ENCODE results near the gene FGF19. TPM values are rescaled to one million over a fixed set of nuclear protein-coding genes. Genes with fewer than 3 reads are reported as not detected.
A peak's percentile ranks its signal among the peaks of the same experiment; 100 is the strongest.

The FGF19 gene
- total and polyA plus RNA-seq, 2 experiments from 2014 or later = not detected

DNA sequence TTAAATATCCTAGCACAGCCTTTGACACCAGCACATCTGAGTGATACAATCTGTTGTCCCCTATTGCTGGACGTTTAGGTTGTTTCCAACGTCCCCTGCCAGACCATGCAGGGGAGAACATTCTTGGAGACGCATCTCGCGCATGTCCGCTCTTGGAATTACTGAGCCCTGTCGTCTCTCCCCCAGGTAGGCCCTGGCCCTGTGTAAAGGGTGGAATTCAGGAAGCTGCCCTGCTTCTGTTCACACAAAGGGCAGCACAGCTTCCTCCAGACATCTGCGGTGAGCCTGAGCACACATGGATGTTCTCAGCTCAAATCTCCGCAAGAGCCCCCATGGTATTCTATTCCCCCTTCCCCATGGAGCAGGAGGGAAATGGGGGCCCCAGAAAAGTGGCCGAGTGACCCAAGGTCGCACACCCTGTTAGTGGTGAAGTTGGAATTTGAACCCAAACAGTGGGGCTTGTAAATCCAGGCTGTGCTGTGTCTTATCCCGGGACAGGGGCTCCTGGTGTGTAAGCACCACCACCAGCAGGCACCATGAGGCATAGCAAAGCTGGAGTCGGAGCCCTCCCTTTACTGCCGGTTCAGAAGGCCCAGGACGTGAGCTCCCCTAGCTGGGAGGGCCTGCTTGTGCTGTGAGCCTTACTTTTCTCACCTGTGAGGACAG is 5.0 kb upstream of the FGF19 start:
- no peaks in the 10 kb centered on the region for H3K9me3 ChIP-seq (ENCODE audit: low read depth)
- in situ Hi-C loops (cut with MboI) = no loop called here
- H3K4me1 ChIP-seq (ENCODE audit: insufficient read depth) = no peaks in the 10 kb centered on the region
- H3K9me2 ChIP-seq (ENCODE audit: insufficient read depth) = no peaks in the 10 kb centered on the region
- no peak overlapping the region for H3K9ac ChIP-seq
- no peak for TF ChIP-seq EZH2phosphoT487 (IDR thresholded peaks at IDR 0.05; ENCODE audit: insufficient read depth, low read depth)
- TF ChIP-seq EZH2 (IDR thresholded peaks at IDR 0.05; ENCODE audit: insufficient read depth, poor library complexity, severe bottlenecking) = no peak
- no peak overlapping the region for H3K4me3 ChIP-seq
- H3K27ac ChIP-seq = no peak overlapping the region
- DNase-seq = no peak
- 54% methylated on average over 15 of the region's 15 CpGs for WGBS, 2 experiments (ENCODE audit: low coverage in 1 of 2, low lambda C conversion rate in 2 of 2, missing lambda C conversion rate in 2 of 2)
- H4K20me1 ChIP-seq (ENCODE audit: insufficient read depth) = no peaks in the 10 kb centered on the region
- peaks cover 58% of the 10 kb centered on the region for H3K27me3 ChIP-seq (replicated peaks; ENCODE audit: insufficient read depth)
- H3K79me2 ChIP-seq (ENCODE audit: insufficient read depth) = no peaks in the 10 kb centered on the region
- H3F3A ChIP-seq (ENCODE audit: insufficient read depth) = no peaks in the 10 kb centered on the region
- H3K4me2 ChIP-seq (ENCODE audit: unreplicated experiment) = no peak overlapping the region
- no peaks in the 10 kb centered on the region for H3K36me3 ChIP-seq (ENCODE audit: low read depth)
- no peak overlapping the region for H2AFZ ChIP-seq

DNA sequence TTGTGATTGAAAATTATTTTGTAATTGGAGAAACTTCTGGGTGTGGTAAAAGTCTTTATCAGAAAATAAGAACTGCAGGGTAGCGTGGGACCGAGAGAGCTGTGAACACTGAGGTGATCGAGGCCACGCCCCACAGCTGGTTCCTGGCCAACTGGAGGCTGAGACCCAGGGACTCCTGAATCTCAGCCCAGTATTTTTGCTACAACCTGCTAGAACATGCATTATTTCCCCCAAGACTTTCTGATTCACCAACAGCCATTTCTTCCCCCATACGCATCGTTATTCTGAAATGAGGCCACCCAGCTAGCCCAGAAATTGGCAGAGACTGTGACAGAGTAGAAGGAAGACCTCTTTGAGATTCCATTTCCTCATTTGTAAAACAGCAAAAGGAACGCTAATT is 3.4 kb upstream of the FGF19 start:
- Histone ChIP-seq H3F3A (ENCODE audit: insufficient read depth) (no peaks in the 10 kb centered on the region), H3K4me2 (ENCODE audit: unreplicated experiment) (no peak overlapping the region), H2AFZ (no peak overlapping the region), H3K27me3 (replicated peaks; ENCODE audit: insufficient read depth) (peaks cover 73% of the 10 kb centered on the region), H4K20me1 (ENCODE audit: insufficient read depth) (no peaks in the 10 kb centered on the region), H3K9me2 (ENCODE audit: insufficient read depth) (no peaks in the 10 kb centered on the region), H3K79me2 (ENCODE audit: insufficient read depth) (no peaks in the 10 kb centered on the region), H3K4me1 (ENCODE audit: insufficient read depth) (no peaks in the 10 kb centered on the region), H3K4me3 (no peak overlapping the region), H3K36me3 (ENCODE audit: low read depth) (no peaks in the 10 kb centered on the region), H3K27ac (no peak overlapping the region), H3K9ac (no peak overlapping the region), H3K9me3 (ENCODE audit: low read depth) (no peaks in the 10 kb centered on the region)
- TF ChIP-seq EZH2 (IDR thresholded peaks at IDR 0.05; ENCODE audit: insufficient read depth, poor library complexity, severe bottlenecking) (no peak), EZH2phosphoT487 (IDR thresholded peaks at IDR 0.05; ENCODE audit: insufficient read depth, low read depth) (no peak)
- DNase-seq = no peak
- WGBS, 2 experiments (ENCODE audit: low coverage in 1 of 2, low lambda C conversion rate in 2 of 2, missing lambda C conversion rate in 2 of 2) = 37 to 38% methylated on average over 7 of the region's 7 CpGs
- in situ Hi-C loops (cut with MboI) = no loop called here

DNA sequence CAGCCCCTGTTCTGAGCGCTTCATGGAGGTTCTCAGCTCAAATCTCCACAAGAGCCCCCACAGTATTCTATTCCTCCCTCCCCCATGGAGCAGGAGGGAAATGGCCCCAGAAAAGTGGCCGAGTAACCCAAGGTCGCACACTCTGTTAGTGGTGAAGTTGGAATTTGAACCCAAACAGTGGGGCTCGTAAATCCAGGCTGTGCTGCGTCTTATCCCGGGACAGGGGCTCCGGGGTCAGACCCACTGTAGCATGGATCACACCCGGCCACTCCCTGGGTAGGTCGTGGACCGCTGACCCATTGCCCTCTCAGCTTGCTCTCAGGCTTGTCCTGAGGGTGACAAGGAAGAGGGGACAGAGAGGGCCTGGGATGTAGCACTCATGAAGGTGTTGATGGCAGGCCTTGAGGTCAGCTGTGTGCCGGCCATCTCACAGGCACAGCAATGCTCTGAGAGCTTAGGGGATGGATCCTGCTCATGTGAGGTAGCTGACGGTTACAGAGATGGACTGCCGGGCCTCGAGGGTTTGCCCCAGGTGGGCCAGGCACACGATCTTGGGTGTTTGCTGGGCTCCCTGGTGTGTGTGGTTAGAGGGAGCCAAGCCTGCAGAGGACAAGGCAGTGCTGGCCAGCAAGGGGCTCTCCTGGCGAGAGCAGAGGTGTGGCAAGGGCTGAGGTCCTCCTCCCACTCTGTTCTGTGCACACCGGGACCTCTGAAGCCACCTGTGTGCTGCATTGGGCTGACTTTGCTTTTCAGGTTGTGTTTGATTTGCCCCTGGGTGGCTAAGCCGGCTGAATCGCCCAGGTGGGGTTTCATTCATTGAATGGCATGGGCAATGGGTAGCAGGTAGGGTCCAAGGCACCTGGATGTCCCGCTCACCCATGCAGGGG is 2.3 kb upstream of the FGF19 start:
- H3K4me1 ChIP-seq (ENCODE audit: insufficient read depth) = no peaks in the 10 kb centered on the region
- H3K27me3 ChIP-seq (replicated peaks; ENCODE audit: insufficient read depth) = peaks cover 82% of the 10 kb centered on the region
- no peak overlapping the region for H3K9ac ChIP-seq
- no peak for DNase-seq
- in situ Hi-C loops (cut with MboI) = no loop called here
- H2AFZ ChIP-seq = no peak overlapping the region
- TF ChIP-seq EZH2phosphoT487 (IDR thresholded peaks at IDR 0.05; ENCODE audit: insufficient read depth, low read depth) (no peak), EZH2 (IDR thresholded peaks at IDR 0.05; ENCODE audit: insufficient read depth, poor library complexity, severe bottlenecking) (no peak)
- no peak overlapping the region for H3K27ac ChIP-seq
- no peaks in the 10 kb centered on the region for H3K79me2 ChIP-seq (ENCODE audit: insufficient read depth)
- H3K36me3 ChIP-seq (ENCODE audit: low read depth) = no peaks in the 10 kb centered on the region
- no peak overlapping the region for H3K4me3 ChIP-seq
- H3K9me2 ChIP-seq (ENCODE audit: insufficient read depth) = no peaks in the 10 kb centered on the region
- H3F3A ChIP-seq (ENCODE audit: insufficient read depth) = no peaks in the 10 kb centered on the region
- WGBS, 2 experiments (ENCODE audit: low coverage in 1 of 2, low lambda C conversion rate in 2 of 2, missing lambda C conversion rate in 2 of 2) = 24 to 25% methylated on average over 20 of the region's 20 CpGs
- H4K20me1 ChIP-seq (ENCODE audit: insufficient read depth) = no peaks in the 10 kb centered on the region
- H3K4me2 ChIP-seq (ENCODE audit: unreplicated experiment) = no peak overlapping the region
- H3K9me3 ChIP-seq (ENCODE audit: low read depth) = no peaks in the 10 kb centered on the region

DNA sequence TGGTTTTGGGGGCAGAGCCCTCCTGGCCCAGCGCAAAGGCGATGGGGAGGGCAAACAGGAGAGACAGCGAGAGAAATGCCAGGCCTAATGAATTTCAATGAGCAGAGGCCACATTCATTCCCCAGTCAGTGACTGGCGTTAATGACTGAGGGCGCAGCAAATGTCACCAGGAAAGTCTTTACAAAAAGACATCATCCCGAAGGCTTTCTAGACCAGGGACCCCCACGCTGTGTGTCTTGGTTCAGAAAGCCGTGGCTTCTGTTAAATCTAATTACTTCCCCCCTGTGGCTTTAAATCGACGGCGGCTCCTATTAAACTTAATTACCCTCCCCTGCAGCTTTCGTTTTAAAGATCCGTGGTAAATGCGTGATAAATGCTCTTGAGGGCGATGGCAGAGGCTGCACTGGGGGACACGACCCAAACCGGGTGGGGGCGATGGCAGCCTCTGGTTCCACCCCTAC is 1.6 kb upstream of the FGF19 start:
- Histone ChIP-seq H3K79me2 (ENCODE audit: insufficient read depth) (no peaks in the 10 kb centered on the region), H3K36me3 (ENCODE audit: low read depth) (no peaks in the 10 kb centered on the region), H4K20me1 (ENCODE audit: insufficient read depth) (no peaks in the 10 kb centered on the region), H3K4me3 (no peak overlapping the region), H3K9me3 (ENCODE audit: low read depth) (no peaks in the 10 kb centered on the region), H3K4me1 (ENCODE audit: insufficient read depth) (no peaks in the 10 kb centered on the region), H3K27ac (no peak overlapping the region), H3K9me2 (ENCODE audit: insufficient read depth) (no peaks in the 10 kb centered on the region), H3K27me3 (replicated peaks; ENCODE audit: insufficient read depth) (peaks cover 90% of the 10 kb centered on the region), H2AFZ (no peak overlapping the region), H3F3A (ENCODE audit: insufficient read depth) (no peaks in the 10 kb centered on the region), H3K4me2 (ENCODE audit: unreplicated experiment) (no peak overlapping the region), H3K9ac (no peak overlapping the region)
- 4 to 6% methylated on average over 18 of the region's 18 CpGs for WGBS, 2 experiments (ENCODE audit: low coverage in 1 of 2, low lambda C conversion rate in 2 of 2, missing lambda C conversion rate in 2 of 2)
- TF ChIP-seq EZH2phosphoT487 (IDR thresholded peaks at IDR 0.05; ENCODE audit: insufficient read depth, low read depth) (no peak), EZH2 (IDR thresholded peaks at IDR 0.05; ENCODE audit: insufficient read depth, poor library complexity, severe bottlenecking) (peak; percentile 54)
- in situ Hi-C loops (cut with MboI) = no loop called here
- DNase-seq = no peak

All from GM23248 (cell line).